Measurements from ENCODE around the gene AP2B1. TPM values are rescaled to one million over a fixed set of nuclear protein-coding genes. Genes with fewer than 3 reads are reported as not detected.

The AP2B1 gene
- total and polyA plus RNA-seq, 9 of the 15 experiments (the other 6 are each of a cell fraction or from before 2014, with no cell fraction given) = 60.1 to 287 (median 105) TPM

DNA sequence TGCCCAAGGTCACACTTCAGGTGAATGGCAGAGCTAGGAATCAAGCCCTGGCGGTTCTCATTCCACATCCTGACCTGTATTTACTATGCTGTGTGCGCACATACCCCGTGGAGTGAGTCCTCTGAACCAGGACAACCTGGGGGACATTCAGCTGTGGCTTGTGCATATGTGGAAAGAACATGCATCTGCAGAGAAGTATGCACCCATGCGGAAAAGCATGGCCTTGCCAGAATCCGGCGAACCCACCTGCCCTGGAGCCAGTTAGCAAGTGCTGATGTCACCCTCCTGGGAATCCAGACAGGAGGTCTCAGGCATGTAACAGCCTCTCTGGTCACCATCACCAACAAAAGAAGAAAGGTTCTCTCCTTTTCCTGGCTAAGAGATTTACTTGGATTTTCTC, 146.2 kb downstream of the AP2B1 start:
- H3K27me3 ChIP-seq (ENCODE audit: control insufficient read depth in 2 of 2, insufficient read depth in 2 of 2, low read length in 2 of 2) = peaks cover 24 to 44% of the 10 kb centered on the region in 2 experiments; a peak in 4 of 5 replicates
- no peak overlapping the region for H3K9ac ChIP-seq (ENCODE audit: insufficient read depth in 1 of 2, low read depth in 2 of 2, low read length in 2 of 2)
- POLR2A ChIA-PET = interaction anchor here (1.2 kb wide), 1 partner anchor 10 kb away, joined by 3 read pairs; no protein-coding TSS in a partner anchor
- H3K27ac ChIP-seq (ENCODE audit: extremely low read depth, low read depth, low read length) = no peak overlapping the region
- ATAC-seq = no peak
- H3K36me3 ChIP-seq (ENCODE audit: control insufficient read depth, insufficient read depth, low read length) = no peaks in the 10 kb centered on the region
- H2AFZ ChIP-seq (ENCODE audit: low read depth, low read length) = no peak overlapping the region
- H3K9me3 ChIP-seq (replicated peaks; ENCODE audit: control insufficient read depth, insufficient read depth, low read depth, low read length) = no peaks in the 10 kb centered on the region
- H3K4me1 ChIP-seq (replicated peaks in 1 of 2; ENCODE audit: control insufficient read depth in 2 of 2, insufficient read depth in 2 of 2, low read length in 2 of 2) = peaks cover 3 to 17% of the 10 kb centered on the region in 2 experiments; a peak in 3 of 5 replicates
- no peak overlapping the region for H3K4me2 ChIP-seq (ENCODE audit: insufficient read depth, low read length)
- H3K79me2 ChIP-seq (ENCODE audit: control insufficient read depth, insufficient read depth, low read length) = no peaks in the 10 kb centered on the region
- no peak for FAIRE-seq
- in situ Hi-C loops (cut with MboI) (loop anchor here (25.0 kb wide), 1 partner anchor 1296 kb away; no protein-coding TSS in a partner anchor), intact Hi-C loops (cut with micrococcal nuclease) (loop anchor here (5.0 kb wide), 1 partner anchor 176 kb away; no protein-coding TSS in a partner anchor)
- no peak for TF ChIP-seq NEUROD1 (IDR thresholded peaks at IDR 0.05; ENCODE audit: borderline replicate concordance, low read depth, low read length, partially characterized antibody)
- TF ChIP-seq CREB3L1 (IDR thresholded peaks at IDR 0.05; ENCODE audit: borderline replicate concordance, low read depth) = no peak
- TF ChIP-seq MEF2D (tag; conservative IDR thresholded peaks at IDR 0.05; ENCODE audit: low read depth) = no peak
- TF ChIP-seq, protein P1, sequence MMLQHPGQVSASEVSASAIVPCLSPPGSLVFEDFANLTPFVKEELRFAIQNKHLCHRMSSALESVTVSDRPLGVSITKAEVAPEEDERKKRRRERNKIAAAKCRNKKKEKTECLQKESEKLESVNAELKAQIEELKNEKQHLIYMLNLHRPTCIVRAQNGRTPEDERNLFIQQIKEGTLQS (IDR thresholded peaks at IDR 0.05) = no peak
- TF ChIP-seq, protein P1 (CRISPR knock-in tag; conservative IDR thresholded peaks at IDR 0.05) = no peak
- TF ChIP-seq CBFB (CRISPR knock-in tag; IDR thresholded peaks at IDR 0.05) = no peak
- no peak for TF ChIP-seq SMARCC2 (IDR thresholded peaks at IDR 0.05; ENCODE audit: low read depth)
- no peak for TF ChIP-seq ZBTB49 (CRISPR knock-in tag; IDR thresholded peaks at IDR 0.05; ENCODE audit: borderline replicate concordance)
- TF ChIP-seq, protein P2, sequence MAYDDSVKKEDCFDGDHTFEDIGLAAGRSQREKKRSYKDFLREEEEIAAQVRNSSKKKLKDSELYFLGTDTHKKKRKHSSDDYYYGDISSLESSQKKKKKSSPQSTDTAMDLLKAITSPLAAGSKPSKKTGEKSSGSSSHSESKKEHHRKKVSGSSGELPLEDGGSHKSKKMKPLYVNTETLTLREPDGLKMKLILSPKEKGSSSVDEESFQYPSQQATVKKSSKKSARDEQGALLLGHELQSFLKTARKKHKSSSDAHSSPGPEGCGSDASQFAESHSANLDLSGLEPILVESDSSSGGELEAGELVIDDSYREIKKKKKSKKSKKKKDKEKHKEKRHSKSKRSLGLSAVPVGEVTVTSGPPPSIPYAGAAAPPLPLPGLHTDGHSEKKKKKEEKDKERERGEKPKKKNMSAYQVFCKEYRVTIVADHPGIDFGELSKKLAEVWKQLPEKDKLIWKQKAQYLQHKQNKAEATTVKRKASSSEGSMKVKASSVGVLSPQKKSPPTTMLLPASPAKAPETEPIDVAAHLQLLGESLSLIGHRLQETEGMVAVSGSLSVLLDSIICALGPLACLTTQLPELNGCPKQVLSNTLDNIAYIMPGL (CRISPR knock-in tag; IDR thresholded peaks at IDR 0.05) = no peak
- no peak for TF ChIP-seq ZBTB1 (CRISPR knock-in tag; IDR thresholded peaks at IDR 0.05; ENCODE audit: borderline replicate concordance, low read depth)
- no peak for TF ChIP-seq NFIX (CRISPR knock-in tag; IDR thresholded peaks at IDR 0.05; ENCODE audit: low read depth)
- TF ChIP-seq TCF3 (CRISPR knock-in tag; IDR thresholded peaks at IDR 0.05) = no peak
- no peak for TF ChIP-seq NR2F6 (CRISPR knock-in tag; IDR thresholded peaks at IDR 0.05)
- no peak for DNase-seq (ENCODE audit: extremely low read depth in 1 of 4, low spot score in 3 of 4)
- BruUV-seq (replicated peaks) = no TSS peak
- peaks cover 3% of the 10 kb centered on the region; the same call in 1 of the 2 replicates for H4K20me1 ChIP-seq (replicated peaks; ENCODE audit: control insufficient read depth, insufficient read depth, low read length)
- H3K4me3 ChIP-seq = no peak overlapping the region
- 29% methylated on average over 6 of the region's 6 CpGs for WGBS (ENCODE audit: insufficient coverage, low coverage, missing lambda C conversion rate)
- H3K9me1 ChIP-seq (ENCODE audit: control insufficient read depth, insufficient read depth, low read length) = no peaks in the 10 kb centered on the region
- CTCF ChIA-PET (ENCODE audit: low intra/inter-chr PET ratio) = no interaction called here

Data from K562 (cell line).